Mammary epithelial cell (primary cell): ENCODE results near the gene COL5A1.

Experiments used
- EZH2 ChIP-seq: IDR thresholded peaks from 2 replicates; pipeline ENCODE4 v1.6.1; 2012; ENCODE audit warnings: low read length, inconsistent platforms, borderline replicate concordance
- TF ChIP-seq, protein P1 (sequence below), 2 donors: IDR thresholded peaks in 1 of 2; conservative IDR thresholded peaks in 1 of 2; 2 replicates each; pipeline ENCODE4 v1.5.1; 2011 to 2012; ENCODE audit warnings: inconsistent platforms in 2 of 2, low read length in 2 of 2, mild to moderate bottlenecking in 2 of 2, control low read depth in 1 of 2, low read depth in 1 of 2; ENCODE audit not compliant: insufficient read depth in 1 of 2; ENCODE audit errors: extremely low read depth in 1 of 2

DNA sequence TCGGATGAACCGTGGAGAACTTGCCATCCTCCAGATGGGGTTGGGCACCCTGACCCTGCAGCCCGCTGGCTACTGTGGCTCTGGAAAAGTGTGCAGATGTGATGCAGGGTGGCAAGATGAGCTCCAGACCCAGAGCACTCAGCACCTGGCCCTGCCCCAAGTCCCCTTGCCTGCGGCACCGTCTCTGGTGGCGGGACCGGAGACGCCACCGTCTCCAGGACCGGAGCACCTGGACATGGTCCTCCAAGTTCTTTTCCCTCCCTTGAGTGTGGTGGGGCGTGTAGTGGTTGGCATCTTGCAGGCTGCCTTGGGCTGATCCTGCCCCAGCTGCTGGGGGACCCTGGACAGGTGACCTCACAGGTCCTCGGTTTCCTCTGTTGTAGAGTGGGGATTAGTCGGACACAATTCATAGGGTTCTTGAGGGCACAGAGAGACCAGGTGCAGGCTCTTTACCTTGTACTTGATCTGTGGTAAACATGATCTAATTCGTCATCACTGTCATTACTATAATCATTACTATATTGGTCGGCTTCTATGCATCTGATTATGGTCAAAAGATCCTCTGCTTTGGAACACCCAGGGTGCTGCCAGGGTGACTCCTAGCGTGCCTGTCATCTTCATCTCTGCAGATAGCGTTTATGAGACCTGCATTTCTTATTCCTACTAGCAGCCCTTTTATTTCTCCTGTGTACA, 83.5 kb downstream of the COL5A1 start:
- TF ChIP-seq, protein P1, sequence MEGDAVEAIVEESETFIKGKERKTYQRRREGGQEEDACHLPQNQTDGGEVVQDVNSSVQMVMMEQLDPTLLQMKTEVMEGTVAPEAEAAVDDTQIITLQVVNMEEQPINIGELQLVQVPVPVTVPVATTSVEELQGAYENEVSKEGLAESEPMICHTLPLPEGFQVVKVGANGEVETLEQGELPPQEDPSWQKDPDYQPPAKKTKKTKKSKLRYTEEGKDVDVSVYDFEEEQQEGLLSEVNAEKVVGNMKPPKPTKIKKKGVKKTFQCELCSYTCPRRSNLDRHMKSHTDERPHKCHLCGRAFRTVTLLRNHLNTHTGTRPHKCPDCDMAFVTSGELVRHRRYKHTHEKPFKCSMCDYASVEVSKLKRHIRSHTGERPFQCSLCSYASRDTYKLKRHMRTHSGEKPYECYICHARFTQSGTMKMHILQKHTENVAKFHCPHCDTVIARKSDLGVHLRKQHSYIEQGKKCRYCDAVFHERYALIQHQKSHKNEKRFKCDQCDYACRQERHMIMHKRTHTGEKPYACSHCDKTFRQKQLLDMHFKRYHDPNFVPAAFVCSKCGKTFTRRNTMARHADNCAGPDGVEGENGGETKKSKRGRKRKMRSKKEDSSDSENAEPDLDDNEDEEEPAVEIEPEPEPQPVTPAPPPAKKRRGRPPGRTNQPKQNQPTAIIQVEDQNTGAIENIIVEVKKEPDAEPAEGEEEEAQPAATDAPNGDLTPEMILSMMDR (conservative IDR thresholded peaks at IDR 0.05 in 1 of 2, IDR thresholded peaks at IDR 0.05 in 1 of 2; ENCODE audit: extremely low read depth in 1 of 2, insufficient read depth in 1 of 2, low read depth in 1 of 2, low read length in 2 of 2): no peak
- TF ChIP-seq EZH2: no peak
